Glutamatergic neuron (in vitro differentiated cells): Measurements from ENCODE around the gene GID8. TPM values are rescaled to one million over a fixed set of nuclear protein-coding genes. Genes with fewer than 3 reads are reported as not detected.
A peak's percentile ranks its signal among the peaks of the same experiment; 100 is the strongest.

Experiments used
- DNase-seq: peaks from one replicate; pipeline ENCODE4 v3.0.0; 2022
- H3K27ac Mint-ChIP-seq: one replicate; pipeline ENCODE4 v1.8.0; 2020; ENCODE audit warnings: mild to moderate bottlenecking, mixed read lengths, inconsistent platforms; ENCODE audit not compliant: unreplicated experiment
- H3K27me3 Mint-ChIP-seq: one replicate; pipeline ENCODE4 v1.8.0; 2020; ENCODE audit warnings: mild to moderate bottlenecking, moderate library complexity, mixed read lengths, inconsistent platforms; ENCODE audit not compliant: unreplicated experiment
- H3K36me3 Mint-ChIP-seq: one replicate; pipeline ENCODE4 v1.8.0; 2020; ENCODE audit warnings: mild to moderate bottlenecking, mixed read lengths, inconsistent platforms; ENCODE audit not compliant: unreplicated experiment
- H3K4me1 Mint-ChIP-seq: one replicate; pipeline ENCODE4 v1.8.0; 2020; ENCODE audit warnings: mild to moderate bottlenecking, low read depth, mixed read lengths, inconsistent platforms; ENCODE audit not compliant: unreplicated experiment
- H3K4me3 Mint-ChIP-seq: one replicate; pipeline ENCODE4 v1.8.0; 2020; ENCODE audit warnings: mild to moderate bottlenecking, mixed read lengths, inconsistent platforms; ENCODE audit not compliant: unreplicated experiment
- H3K9me3 Mint-ChIP-seq: one replicate; pipeline ENCODE4 v1.8.0; 2020; ENCODE audit warnings: mild to moderate bottlenecking, moderate library complexity, mixed read lengths, inconsistent platforms; ENCODE audit not compliant: unreplicated experiment
- CTCF ChIP-seq: fragments of 200-600 bp; sonication (generic); IDR thresholded peaks from one replicate; pipeline ENCODE4 v1.5.0; 2021; ENCODE audit not compliant: partially characterized antibody, unreplicated experiment
- total RNA-seq: library from RNA; stranded (reverse); fragmentation: NEBNext Ultra II Directional; extraction: Animal tissue kit (Norgen Biotek cat#: 25700); gene quantifications from one replicate; pipeline ENCODE4 v1.2.1, GENCODE V29; 2021; ENCODE audit not compliant: unreplicated experiment

GID8 gene
- total RNA-seq, 1 donor from 2014 or later: 57.8 TPM

- DNase-seq: no peak
- no peak overlapping the region for H3K4me3 Mint-ChIP-seq
- H3K36me3 Mint-ChIP-seq: no peaks in the 10 kb centered on the region
- peak overlapping the region; percentile 52 for H3K27ac Mint-ChIP-seq
- H3K27me3 Mint-ChIP-seq: peaks cover 18% of the 10 kb centered on the region
- TF ChIP-seq CTCF: no peak
- peaks cover 47% of the 10 kb centered on the region for H3K4me1 Mint-ChIP-seq
- H3K9me3 Mint-ChIP-seq: peaks cover 19% of the 10 kb centered on the region
Measured at GRCh38 chr20:62982124-62983075, 44.5 kb downstream of the GID8 start.

- Mint-ChIP-seq H3K36me3 (no peaks in the 10 kb centered on the region), H3K4me1 (peaks cover 47% of the 10 kb centered on the region), H3K27me3 (peaks cover 18% of the 10 kb centered on the region), H3K4me3 (peak overlapping the region; percentile 75), H3K9me3 (peaks cover 19% of the 10 kb centered on the region), H3K27ac (peak overlapping the region; percentile 100)
- no peak for DNase-seq
- TF ChIP-seq CTCF: no peak
Measured at GRCh38 chr20:62983210-62983609, 45.3 kb downstream of the GID8 start.

- Mint-ChIP-seq H3K4me3 (peak overlapping the region; percentile 81), H3K27me3 (peaks cover 18% of the 10 kb centered on the region), H3K27ac (peak overlapping the region; percentile 100), H3K9me3 (peaks cover 18% of the 10 kb centered on the region), H3K36me3 (no peaks in the 10 kb centered on the region), H3K4me1 (peaks cover 39% of the 10 kb centered on the region)
- TF ChIP-seq CTCF: no peak
- DNase-seq: peak; percentile 87
Measured at GRCh38 chr20:62984666-62985443, 46.9 kb downstream of the GID8 start.

DNA sequence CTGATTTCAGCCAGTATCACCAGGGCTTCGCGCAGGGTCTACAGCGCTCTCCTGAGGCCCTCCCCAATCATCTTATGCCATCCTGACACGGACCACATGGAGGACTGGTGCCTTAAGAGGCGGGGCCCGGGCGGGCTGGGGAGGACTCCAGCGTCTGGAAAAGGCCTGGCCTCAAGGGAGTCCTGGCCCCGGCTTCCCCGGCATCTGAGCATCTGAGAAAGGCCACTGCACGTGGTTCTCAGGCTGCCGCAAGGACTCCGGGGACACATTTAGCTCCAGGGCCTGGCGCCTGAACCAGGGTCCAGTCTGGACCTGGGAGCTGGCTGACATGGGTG is 47.5 kb downstream of the GID8 start:
- peak; percentile 64 for DNase-seq
- Mint-ChIP-seq H3K4me1 (peaks cover 37% of the 10 kb centered on the region), H3K4me3 (peak overlapping the region; percentile 81), H3K9me3 (peaks cover 16% of the 10 kb centered on the region), H3K36me3 (no peaks in the 10 kb centered on the region), H3K27me3 (peaks cover 16% of the 10 kb centered on the region), H3K27ac (peak overlapping the region; percentile 100)
- TF ChIP-seq CTCF: no peak
